ENCODE results near the gene ATP1B4. TPM values are rescaled to one million over a fixed set of nuclear protein-coding genes. Genes with fewer than 3 reads are reported as not detected.

The ATP1B4 gene
- total RNA-seq = not detected

GRCh38 chrX:120361764-120362305, at the start of gene ATP1B4:
Gene ATP1B4, plus strand, starts transcription at chrX:120362089. Its CDS starts 80 bp downstream, at chrX:120362169.
- Histone ChIP-seq H3K36me3 (no peaks in the 10 kb centered on the region), H3K9me3 (no peaks in the 10 kb centered on the region), H3K27me3 (no peaks in the 10 kb centered on the region), H3K4me1 (no peaks in the 10 kb centered on the region), H3K27ac (no peak within 1 kb of the TSS), H3K4me3 (no peak within 1 kb of the TSS)
- no peak for TF ChIP-seq POLR2A (IDR thresholded peaks at IDR 0.05)
- no peak for TF ChIP-seq CTCF (IDR thresholded peaks at IDR 0.05)
- no peak for DNase-seq

- Histone ChIP-seq H3K36me3 (no peaks in the 10 kb centered on the region), H3K4me1 (no peaks in the 10 kb centered on the region), H3K27me3 (no peaks in the 10 kb centered on the region), H3K9me3 (no peaks in the 10 kb centered on the region), H3K27ac (no peak overlapping the region), H3K4me3 (no peak overlapping the region)
- no peak for DNase-seq
- TF ChIP-seq CTCF (IDR thresholded peaks at IDR 0.05) (no peak), POLR2A (IDR thresholded peaks at IDR 0.05) (no peak)
Measured at GRCh38 chrX:120315776-120316175, 46.1 kb upstream of the ATP1B4 start.

- H3K4me3 ChIP-seq = no peak overlapping the region
- H3K4me1 ChIP-seq = no peaks in the 10 kb centered on the region
- H3K9me3 ChIP-seq = no peaks in the 10 kb centered on the region
- no peaks in the 10 kb centered on the region for H3K27me3 ChIP-seq
- no peaks in the 10 kb centered on the region for H3K36me3 ChIP-seq
- H3K27ac ChIP-seq = no peak overlapping the region
- TF ChIP-seq CTCF (IDR thresholded peaks at IDR 0.05) (no peak), POLR2A (IDR thresholded peaks at IDR 0.05) (no peak)
- DNase-seq = no peak
Measured at GRCh38 chrX:120316587-120317283, 45.2 kb upstream of the ATP1B4 start.

GRCh38 chrX:120318411-120318810, 43.5 kb upstream of the ATP1B4 start:
- TF ChIP-seq POLR2A (IDR thresholded peaks at IDR 0.05) (no peak), CTCF (IDR thresholded peaks at IDR 0.05) (no peak)
- Histone ChIP-seq H3K36me3 (no peaks in the 10 kb centered on the region), H3K27me3 (no peaks in the 10 kb centered on the region), H3K4me3 (no peak overlapping the region), H3K4me1 (no peaks in the 10 kb centered on the region), H3K27ac (no peak overlapping the region), H3K9me3 (no peaks in the 10 kb centered on the region)
- DNase-seq = no peak

GRCh38 chrX:120321520-120322281, 40.2 kb upstream of the ATP1B4 start:
- DNase-seq = no peak
- TF ChIP-seq POLR2A (IDR thresholded peaks at IDR 0.05) = no peak
- TF ChIP-seq CTCF (IDR thresholded peaks at IDR 0.05) = no peak
- no peak overlapping the region for H3K27ac ChIP-seq
- no peaks in the 10 kb centered on the region for H3K9me3 ChIP-seq
- no peak overlapping the region for H3K4me3 ChIP-seq
- no peaks in the 10 kb centered on the region for H3K27me3 ChIP-seq
- H3K4me1 ChIP-seq = no peaks in the 10 kb centered on the region
- no peaks in the 10 kb centered on the region for H3K36me3 ChIP-seq

Measured in Peyer's patch (tissue), 4 donors.